NOMO-1 treated with DMSO at 0.1 percent for 48 hours (cell line): Measurements from ENCODE around the gene IFNA6.

ENCODE experiments used
- DNase-seq: peaks from one replicate; lab custom pipeline; 2025; ENCODE audit not compliant: unreplicated experiment; lab: John Stamatoyannopoulos, UW

IFNA6 gene

DNA sequence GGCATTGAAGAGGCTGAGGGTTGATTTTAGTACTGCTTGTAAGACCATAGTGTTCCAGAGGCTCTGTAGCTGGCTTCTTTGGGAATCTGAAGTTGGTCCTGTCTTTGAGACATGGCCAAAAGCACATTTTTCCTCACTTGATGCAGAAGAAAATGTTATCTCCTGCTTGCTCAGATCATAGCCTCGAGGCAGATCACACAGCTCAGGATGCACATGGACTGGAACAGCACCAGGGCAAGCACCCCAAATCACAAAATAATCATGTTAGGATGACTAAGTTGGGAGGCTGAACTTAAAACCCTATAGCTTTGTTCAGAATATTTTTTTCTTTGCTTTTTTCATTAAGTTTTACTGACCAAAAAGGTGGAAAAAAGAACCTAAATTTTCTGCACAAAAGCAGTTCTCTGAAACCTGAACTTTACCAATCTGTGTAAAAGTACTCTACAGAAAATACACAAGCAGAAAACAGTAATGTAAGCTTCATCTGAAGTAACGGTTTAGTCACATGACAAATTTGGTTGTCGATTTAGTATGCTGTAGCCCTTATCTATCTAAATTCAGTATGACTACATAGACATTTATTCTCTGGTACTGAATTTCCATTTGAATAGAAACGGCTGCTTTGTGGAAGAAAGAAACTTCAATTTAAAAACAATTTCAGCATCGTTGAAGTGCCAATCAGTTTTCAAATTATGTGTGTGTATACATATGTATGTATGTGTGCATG lies 18.8 kb downstream of the IFNA6 start:
- no peak for DNase-seq

DNA sequence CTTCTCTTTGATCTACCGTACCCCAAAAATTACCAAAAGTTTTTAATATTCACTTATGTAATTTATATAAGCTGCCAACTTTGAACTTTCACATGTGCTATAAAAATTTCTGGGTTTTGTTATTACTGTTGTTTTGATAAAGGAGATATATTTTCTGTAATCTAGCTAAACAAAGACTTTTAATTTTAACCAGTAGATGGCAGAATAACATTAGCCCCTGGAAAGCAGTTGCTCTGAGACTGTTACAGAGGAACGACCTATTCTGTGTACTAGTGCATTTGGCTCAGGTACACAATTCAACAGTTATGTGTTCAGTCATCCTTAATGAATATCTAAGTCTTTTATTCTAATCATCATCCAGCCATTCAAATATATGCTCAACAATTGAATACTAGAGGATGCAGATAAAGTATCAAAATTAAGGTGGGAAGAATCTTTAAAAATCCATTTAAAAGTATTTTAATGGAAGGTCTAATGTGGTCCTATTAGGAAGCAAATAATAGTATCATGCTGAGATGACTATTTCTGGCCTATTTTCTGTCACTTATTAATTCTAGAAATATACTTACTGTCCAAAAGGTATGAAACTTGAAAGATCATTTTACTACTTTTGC lies 24.1 kb downstream of the IFNA6 start:
- no peak for DNase-seq

DNA sequence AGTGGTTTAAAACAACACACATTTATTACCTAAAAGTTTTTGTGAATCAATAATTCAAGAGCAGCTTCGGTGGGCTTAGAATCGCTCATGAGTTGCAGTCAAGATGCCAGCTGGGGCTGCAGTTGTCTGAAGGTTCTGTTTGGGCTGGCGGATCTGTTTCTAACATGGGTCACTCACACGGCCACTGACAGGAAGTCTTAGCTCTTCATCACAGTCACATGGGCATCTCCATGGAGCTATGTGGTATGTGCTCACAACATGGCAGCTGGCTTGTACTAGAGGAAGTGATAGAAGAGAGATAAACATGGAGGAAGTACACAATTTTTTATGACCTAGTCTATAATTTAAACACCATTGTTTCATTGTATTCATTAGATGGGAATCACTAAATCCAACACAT lies 26.6 kb downstream of the IFNA6 start:
- DNase-seq = no peak

DNA sequence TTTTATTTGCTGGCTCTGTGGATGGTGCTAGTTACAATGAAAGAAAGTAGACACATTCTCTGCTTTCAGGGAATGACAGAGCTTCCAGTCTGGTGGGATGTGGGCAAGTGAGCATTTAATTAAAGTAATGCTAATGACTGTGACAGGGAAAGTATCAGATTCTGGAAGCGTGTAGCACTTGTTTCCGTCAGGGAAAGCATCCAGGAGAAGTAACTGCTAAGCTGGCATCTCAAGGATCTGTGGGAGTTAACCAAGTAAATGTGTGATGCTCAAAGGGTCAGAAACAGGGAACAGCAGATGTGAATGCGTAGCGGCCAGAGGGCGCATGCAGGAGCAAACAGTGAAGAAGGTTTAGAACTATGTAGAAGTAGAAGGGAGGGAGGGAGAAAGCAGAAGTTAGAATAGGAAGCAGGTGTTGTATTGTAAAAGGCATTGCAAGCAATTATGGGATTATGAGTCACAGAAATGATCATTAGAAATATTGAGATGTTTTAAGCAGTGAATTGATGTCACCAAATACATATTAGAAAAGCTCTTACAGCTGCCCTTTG lies 27.7 kb downstream of the IFNA6 start:
- DNase-seq = no peak

DNA sequence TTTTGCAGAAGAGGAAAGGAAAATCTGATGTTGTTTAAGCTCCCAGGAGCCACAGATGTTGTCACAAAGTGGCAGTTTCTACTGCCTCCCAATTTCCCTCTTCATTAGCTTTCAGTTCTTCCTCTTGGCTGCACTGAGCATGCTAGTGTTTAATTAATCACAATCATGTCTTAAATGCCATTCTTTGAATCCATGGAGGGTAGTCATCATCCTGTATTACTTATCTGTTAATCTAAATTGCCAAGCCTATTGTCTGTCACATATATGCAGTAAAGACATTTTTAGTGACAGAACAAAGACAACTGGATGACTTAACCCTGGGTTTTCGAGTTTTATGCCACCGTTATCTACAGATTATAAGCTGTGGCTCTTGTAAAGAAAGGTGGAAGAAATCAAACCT lies 30.2 kb downstream of the IFNA6 start:
- DNase-seq = no peak

DNA sequence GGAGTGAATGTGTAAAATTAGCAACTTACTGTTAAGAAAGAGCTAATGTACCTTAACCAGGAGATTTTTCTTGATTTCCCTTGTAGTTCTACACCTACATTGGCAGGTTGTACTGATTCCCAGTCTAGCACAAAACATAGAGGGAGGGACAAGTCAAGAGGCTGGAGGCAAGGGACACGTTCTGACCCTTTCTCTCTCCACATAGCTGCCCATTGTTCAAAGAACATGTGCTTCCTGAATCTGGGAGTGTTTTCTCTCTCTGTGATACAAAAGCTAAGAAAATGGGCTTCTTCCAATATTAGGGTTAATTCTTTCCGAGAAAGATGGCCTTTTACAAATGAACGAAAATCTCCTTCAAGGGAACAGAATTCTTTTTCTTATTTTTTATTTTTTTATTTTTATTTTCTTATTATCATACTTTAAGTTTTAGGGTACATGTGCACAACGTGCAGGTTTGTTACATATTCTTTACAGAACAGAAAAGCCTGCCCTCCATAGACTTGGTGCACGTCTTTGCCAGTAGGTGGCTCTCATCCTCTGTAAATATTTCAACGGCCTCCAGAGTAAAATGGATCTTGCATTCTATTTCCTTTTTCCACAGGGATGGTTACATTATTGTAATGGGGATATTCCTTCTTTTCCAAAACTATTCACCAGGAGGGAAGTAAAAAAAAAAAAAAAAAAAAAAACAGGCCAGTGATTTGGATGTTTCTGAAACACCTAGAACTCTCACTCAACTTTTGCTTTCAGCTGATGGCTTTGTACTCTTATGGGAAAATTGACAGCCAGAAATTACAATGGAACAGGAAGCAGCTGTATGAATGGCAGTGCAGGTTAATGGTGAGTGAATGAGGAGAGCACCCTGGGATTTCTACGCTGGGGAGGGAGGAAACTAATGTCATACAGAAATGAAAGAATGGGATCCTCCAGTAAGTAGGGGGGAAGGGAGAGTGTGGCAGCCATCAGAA lies 32.4 kb downstream of the IFNA6 start:
- no peak for DNase-seq

DNA sequence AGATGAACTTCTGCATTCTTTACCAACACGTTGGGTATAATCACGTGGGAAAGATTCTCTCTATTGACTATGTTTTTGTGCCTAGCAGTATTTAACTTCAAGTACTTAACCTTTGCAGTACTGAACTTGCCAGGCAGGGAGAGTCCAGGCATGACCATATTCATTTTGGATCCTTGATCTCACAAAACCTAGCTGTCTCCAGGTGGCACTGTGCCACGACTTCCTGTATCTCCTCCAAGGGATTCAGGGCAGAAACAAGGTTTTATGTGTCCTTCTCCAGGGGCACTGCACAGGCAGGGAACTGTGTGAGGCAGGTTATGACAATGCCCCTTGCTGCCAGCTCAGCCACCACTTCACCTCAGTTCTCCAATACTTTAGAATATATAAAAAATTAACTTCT lies 33.8 kb downstream of the IFNA6 start:
- DNase-seq = no peak

DNA sequence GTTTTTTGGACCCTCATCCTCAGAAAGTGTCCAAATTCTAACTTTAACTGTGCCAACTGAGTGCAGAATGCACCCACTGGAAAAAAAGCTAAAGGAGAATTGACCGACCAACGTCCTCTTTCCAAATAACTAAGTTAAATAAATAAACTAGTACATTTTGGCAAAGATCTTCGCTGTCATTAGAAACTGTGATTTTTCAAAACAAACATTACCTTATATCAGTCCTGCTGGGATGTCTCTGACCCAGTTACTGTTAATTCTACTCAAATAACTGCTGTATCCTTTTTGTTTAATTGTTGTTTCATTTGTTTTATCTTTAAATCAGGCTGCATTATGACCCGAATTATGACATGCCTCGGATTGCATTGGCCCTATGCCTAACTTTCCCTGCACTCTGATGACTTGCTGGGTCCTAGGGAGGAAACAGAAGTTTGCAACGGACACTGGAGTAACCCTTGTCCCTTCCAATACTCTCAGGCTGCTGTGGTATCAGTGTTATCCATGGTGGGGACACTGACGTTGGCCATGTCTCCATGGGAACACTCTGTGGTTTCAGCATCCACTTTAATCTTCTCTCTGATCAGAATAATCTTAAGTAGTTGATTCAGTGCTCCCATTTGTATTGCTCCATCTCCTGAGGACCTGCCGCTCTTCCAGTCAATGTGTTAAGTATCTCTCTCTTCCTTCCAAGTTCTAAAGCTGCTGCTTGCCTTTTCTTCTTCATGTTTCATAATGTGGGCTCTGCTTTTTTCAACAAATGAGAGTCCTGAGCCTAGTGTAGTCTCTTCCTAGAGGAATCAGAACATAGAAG lies 34.5 kb downstream of the IFNA6 start:
- no peak for DNase-seq

DNA sequence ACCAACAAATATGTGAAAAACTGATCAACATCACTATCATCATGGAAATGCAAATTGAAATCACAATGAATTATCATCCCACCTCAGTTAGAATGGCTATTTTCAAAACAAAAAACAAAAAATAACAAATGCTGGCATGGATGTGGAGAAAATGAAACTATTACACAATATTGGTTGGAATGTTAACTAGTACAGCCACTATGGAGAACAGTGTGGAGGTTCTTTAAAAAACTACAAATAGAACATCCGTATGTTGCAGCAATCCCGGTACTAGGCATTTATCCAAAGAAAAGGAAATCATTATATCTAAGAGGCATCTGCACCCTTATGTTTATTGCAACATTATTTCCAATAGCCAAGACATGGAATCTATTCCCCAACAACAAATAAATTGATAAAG lies 36.5 kb downstream of the IFNA6 start:
- no peak for DNase-seq

DNA sequence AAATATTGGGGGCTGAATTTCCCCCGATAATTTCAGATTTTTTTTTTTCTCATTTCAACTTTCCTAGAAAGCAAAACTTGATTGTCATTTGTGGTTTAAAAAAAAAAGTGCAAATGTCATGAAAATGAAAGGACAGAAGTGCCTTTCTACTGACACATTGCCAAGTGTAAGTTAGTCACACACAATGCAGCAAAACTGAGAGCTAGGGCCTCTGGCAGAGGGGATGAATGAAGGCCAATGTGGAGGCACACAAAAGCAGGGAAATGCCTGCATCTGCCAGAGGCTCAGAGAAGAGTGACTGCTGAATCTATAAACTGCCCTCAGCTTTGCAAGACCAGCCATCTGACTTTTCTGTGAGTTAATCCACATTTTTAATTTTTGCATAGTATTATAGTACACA lies 38.8 kb downstream of the IFNA6 start:
- no peak for DNase-seq

DNA sequence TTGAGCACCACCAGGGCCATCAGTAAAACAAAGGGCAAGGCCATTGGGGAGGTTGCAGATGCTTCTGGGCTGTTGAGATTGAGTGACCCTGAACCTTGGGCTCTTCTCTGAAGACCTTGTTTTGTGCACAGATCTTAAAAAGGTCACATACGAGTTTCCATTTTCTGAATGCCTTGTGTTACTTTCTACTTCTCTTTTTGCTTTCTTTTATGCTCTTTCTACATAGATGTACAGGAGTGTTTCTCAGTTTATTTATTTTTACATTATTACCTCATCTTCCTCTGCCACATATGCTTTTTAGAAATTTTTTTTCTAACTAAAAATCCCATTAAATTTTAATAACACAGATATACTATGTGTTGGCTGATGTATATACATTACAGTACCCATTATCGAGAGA lies 45.5 kb downstream of the IFNA6 start, which contains the start of gene IFNA5:
IFNA5 (minus strand) TSS at position 101 of the 400 bp plus-strand sequence; CDS start at position 44, 57 bp downstream.
- no peak for DNase-seq
